22Rv1 (cell line): Measurements from ENCODE around the gene WNT4.

Experiments used
- CTCF ChIP-seq: fragments of 450-650 bp; IDR thresholded peaks from 2 replicates; pipeline ENCODE4 v1.5.1; 2017; ENCODE audit warnings: mild to moderate bottlenecking
- ZFX ChIP-seq: fragments of 450-650 bp; IDR thresholded peaks from 2 replicates; pipeline ENCODE4 v1.6.1; 2017; ENCODE audit warnings: antibody characterized with exemption, borderline replicate concordance

GRCh38 chr1:22140694-22141093, 2.2 kb downstream of the WNT4 start:
- TF ChIP-seq CTCF: no peak
- no peak for TF ChIP-seq ZFX
